GM11168 (cell line): Measurements from ENCODE around the gene BLOC1S3.

ENCODE experiments used
- in situ Hi-C: fragments of 300-500 bp; cut with MboI; formaldehyde crosslinking; loops from one replicate; pipeline ENCODE4 v1.12.0; 2022; ENCODE audit warnings: low sequenced_read_pairs; ENCODE audit not compliant: unreplicated experiment

The BLOC1S3 gene

GRCh38 chr19:45159971-45160324 lies 18.6 kb upstream of the BLOC1S3 start:
- in situ Hi-C loops = no loop called here

DNA sequence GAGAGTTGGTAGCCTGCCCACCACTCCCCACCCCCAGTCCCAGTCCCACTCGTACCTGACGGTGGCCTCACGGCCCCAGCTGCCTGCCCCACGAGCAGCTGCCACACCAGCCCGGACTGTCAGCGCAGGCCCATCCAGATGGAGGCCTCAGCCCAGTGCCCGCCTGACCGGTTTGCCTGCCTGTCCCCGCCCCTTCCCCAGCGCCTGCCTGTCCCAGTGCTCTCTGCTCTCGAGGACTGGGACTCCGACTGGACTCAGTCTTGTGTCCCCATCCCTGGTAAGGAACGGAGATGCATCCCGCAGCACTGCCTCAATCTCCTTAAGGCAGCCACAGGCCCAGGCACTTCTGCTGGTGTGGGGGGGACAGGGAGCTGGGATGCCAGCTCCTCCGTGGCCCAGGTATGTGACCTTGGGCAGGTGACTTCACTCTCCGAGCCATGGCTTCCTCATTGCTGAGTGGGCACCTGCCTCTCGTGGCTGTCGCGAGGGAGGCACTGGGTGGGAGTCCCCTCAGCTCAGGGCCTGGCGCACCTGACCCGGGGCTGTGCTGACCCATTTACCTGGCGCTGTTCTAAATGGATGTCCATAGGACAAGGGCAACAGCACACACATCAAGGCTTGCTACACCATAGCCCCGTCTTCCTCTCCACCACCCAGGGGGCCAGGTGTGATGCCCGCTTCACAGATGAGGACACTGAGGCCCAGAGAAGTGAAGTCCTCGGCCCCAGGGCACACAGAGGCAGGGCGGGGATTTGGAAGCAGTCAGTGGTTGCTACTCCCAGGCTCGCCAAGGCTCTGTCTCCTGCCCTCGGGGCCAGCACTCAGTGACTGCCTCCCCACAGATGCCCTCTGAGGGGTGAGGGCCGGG lies 17.5 kb upstream of the BLOC1S3 start, which contains the start of gene NKPD1:
TSS of gene NKPD1 (minus strand) at position 113 of the 868 bp plus-strand sequence. CDS start 832 bp downstream, outside the sequence.
- in situ Hi-C loops = no loop called here

DNA sequence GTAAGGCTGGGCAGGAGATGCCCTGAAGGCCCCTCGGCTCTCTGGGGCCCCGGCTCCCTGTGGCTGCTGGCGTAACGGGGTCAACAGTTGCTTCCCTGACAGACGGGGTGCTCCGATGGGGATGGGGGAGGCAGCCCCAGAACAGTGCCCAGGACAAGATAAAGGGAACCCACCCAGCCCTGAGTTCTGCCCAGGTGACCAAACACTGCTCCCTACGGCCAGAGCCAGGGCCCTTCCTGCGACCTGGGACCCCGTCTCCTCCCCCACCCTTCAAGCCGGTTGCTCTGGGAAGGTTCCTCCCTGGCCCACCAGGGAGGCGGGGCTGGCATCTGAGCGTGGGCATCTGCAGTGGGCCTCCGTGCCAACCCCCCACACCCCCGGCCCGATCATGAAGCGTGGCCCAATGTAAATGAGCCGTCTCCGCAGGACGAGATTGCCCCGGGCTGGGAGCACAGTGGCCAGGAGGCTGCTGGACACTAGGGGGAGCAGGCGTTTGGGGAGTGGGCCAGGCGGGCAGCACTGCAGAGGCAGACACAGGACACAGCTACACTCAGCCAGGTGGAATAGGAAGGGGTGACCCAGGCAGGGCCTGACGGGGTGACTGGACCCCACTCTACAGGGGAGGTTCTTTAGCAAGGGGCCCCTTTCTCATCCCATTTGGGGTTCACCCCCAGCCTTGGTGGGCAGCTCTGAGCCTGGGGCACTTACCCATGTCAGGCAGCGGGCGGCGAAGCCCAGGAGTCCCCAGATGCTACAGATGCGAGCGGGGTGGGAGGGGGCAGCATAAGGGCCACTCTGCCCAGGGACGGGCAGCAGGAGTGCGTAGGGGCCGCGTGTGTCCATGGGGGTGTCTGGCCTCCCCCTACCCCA lies 16.6 kb upstream of the BLOC1S3 start:
- in situ Hi-C loops = no loop called here

DNA sequence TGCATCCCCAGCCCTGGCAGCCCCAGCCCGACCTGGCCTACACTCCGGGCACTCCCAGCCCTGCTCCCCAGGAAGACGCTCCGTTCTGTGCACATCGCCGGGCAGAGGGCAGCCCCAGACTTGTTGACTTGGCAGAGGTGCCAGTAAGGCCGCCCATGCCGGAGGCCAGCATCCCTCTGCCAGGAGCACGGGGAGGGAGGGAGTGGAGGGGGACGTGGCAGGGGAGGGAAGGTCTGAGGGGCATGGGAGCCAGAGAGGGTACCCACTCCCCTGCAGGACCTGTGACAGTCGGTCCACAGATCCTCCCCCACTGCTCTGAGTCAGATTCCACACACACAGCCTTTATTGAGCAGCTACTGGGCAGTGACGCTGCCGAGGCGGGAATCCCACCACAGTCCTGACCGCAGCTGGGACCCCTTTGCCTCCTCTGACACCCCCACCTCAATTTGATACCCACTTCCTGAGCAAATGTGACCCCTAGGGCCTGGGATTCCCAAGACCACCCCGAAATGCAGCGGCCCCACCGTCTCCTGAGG lies 15.9 kb upstream of the BLOC1S3 start:
- in situ Hi-C loops = no loop called here

DNA sequence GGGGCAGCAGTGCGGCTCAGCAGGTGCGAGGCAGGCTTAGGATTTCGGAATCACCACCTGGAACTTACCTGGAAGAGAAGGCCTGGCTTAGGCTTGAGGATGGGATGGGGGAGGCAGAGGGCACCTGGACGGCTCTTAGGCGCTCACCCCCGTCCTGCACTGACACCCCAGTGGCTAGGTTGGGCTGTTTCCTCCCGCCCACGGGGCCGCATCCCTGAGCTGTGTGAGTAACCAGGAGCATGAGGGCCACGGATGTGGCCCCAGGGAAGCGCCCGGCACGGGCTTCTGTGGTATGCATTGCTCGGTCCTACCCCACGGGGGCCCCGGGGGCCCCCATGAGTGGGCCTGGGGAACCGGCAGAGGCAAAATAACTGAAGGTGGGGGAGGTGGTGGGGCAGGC lies 15.4 kb upstream of the BLOC1S3 start:
- in situ Hi-C loops = no loop called here

DNA sequence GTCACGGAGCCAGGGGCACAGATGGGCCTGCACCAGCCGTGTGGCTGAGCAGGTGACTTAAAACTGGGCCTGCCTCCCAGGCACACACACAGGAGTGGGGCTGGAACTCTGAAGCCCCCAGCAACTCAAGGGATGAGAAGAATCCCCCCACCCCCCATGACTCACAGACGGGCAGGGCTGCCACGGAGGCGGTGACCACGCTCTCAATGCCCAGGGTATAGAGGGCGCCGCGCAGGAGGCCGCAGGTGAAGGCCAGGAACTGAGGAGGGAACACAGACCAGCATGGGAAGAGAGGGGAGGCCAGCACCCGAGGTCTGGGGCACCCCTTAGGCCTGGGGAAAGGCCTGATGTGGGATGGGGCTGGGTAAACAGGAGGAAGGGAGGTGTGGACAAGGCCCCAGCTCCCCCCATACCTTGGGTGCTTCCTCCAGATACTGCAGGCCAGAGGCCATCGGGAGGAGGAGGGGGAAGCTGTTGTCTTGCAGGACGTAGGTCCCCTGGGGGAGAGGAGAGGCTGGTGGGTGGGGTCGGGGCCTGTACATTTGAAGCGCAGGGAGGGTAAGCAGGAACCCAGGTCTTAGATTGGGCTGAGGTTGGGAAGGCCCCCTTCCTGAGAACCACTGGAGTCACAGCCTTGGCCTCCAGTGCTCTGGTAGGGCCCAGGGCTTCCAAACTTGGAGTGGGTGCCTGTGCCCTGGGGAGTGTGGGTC lies 14.7 kb upstream of the BLOC1S3 start:
- in situ Hi-C loops = no loop called here

- in situ Hi-C loops = no loop called here
Measured at GRCh38 chr19:45164577-45165335, 13.8 kb upstream of the BLOC1S3 start.

GRCh38 chr19:45166723-45167252 lies 11.8 kb upstream of the BLOC1S3 start:
- in situ Hi-C loops = no loop called here

GRCh38 chr19:45168767-45169351 lies 9.7 kb upstream of the BLOC1S3 start:
- in situ Hi-C loops = no loop called here

GRCh38 chr19:45169602-45170001 lies 9.0 kb upstream of the BLOC1S3 start:
- in situ Hi-C loops = no loop called here

DNA sequence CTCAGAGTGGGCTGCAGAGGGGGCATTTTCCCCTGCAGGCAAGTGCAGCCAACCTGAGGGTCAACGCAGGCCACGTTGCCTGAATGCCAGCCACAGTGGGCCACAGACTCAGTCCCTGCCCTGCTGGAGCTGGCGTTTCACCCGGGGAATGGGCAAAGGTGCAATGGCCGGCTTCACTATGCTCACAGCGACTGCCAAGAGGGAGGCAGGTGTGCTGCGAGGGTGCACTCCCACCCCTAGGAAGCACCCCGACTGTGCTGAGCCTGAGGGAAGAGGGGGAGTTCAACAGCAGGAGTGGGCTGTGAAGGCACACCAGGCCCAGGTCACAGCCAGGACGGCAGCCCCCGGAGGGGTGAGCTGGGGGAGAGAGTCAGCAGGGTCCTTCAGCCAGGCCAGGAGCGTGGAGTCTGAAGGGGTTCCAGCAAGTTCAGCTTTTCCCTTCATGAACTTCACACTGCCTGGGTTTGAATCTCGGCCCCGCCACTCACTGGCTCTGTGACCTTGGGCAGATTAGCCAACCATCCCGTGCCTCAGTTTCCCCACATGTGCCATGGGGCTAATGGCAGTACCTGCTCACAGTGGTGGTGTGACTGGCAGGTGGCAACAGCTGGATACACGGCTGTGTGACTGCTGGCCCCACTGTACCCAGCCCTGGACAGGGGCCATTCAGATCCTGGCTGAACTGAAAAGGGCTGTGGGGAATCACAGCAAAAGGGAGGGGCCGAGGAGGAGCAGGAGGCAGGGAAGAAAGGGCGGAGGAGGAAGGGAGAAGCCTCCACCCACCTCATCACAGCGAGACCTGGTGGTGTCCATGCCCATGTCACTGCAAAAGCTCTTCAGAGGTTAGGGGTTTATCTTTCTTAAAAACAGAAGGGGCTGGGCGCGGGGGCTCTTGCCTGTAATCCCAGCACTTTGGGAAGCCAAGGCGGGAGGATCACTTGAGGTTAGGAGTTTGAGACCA lies 8.2 kb upstream of the BLOC1S3 start:
- in situ Hi-C loops = no loop called here

DNA sequence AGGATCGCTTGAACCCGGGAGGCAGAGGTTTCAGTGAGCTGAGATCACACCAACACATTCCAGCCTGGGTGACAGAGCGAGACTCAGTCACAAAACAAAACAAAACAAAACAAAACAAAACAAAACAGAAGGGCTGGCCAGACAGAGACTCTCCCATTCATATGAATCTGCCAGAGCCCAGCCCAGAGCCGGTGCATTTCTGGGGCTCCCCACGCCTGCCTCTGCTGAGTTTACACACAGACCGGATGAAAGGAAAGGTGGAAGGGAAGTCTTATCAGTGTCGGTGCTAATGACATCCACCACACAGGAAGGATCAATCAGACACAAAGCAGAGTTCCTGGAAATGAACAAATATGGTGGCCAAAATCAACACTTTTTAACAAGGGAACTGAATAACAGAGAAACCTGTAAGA lies 7.4 kb upstream of the BLOC1S3 start:
- in situ Hi-C loops = no loop called here

- in situ Hi-C loops = no loop called here
Measured at GRCh38 chr19:45172173-45172572, 6.4 kb upstream of the BLOC1S3 start.

DNA sequence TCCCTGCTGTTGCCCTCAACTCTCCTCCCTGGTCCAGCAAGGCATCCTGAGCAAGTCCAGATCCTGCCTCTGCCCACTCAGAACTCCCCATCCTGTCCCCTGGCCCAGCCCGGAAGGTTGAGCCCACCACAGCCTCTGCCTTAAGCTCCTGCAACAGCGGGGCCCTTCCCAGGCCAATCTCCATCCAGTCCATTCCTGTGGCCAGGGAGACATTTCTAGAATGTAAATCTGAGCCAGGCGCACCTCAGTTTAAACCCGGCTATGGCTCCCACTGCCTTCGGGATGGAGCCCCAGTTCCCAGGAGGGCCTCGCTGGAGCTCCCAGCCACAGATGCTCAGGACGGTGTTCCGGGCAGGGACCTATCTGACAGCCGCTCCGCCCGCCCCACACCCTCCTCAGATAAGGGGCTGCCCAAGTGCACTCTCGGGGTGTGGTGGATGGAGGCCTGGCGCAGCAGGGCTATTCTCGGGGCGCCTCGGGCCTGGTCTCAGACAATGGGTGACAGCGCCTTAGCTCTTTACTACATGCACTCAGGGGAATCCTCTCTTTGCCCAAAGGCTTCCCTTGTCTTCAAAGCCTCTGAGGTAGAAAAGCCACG lies 5.9 kb upstream of the BLOC1S3 start:
- in situ Hi-C loops = no loop called here

- in situ Hi-C loops = no loop called here
Measured at GRCh38 chr19:45173816-45174215, 4.8 kb upstream of the BLOC1S3 start.

- in situ Hi-C loops = no loop called here
Measured at GRCh38 chr19:45175515-45176345, 2.9 kb upstream of the BLOC1S3 start.

DNA sequence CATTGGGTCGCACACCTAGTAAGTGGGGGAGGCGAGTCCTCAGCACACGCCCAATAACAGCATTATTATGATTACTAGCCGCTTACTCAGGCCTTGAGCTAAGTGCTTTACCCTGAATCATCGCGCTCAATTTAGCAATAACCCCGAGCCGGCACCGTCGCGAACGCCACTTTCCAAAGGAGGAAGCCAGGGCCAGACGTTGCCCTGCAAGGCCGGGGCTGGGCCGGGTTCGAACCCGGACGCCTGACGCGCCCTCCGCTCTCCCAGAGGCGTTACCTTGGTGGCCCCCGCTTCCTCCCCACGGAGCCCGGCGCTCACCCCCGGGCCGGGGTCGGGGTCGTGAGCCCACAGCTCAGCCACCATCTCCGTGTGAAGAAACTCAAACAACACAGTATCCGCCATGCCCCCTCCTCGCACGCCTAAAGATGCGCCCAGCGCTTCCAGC lies 745 bp upstream of the BLOC1S3 start, which contains the start of gene TRAPPC6A:
TSS of gene TRAPPC6A (minus strand) at position 421 of the 445 bp plus-strand sequence. CDS start at position 402, 19 bp downstream.
- in situ Hi-C loops = no loop called here
